Measurements from ENCODE around the gene POU6F2.
"Not testable (repeated sequence)": the region's sequence is repeated elsewhere in the genome, so short reads cannot be mapped to it uniquely, and the experiment has no call there.

POU6F2 gene

GRCh38 chr7:39355664-39356063, 378.0 kb downstream of the POU6F2 start:
- DNase-seq (ENCODE audit: low spot score): no peak

GRCh38 chr7:39356172-39356925, 378.6 kb downstream of the POU6F2 start:
- DNase-seq (ENCODE audit: low spot score): no peak

GRCh38 chr7:39357648-39358047, 379.9 kb downstream of the POU6F2 start:
- DNase-seq (ENCODE audit: low spot score): no peak

- no peak for DNase-seq (ENCODE audit: low spot score)
These were observed 382.3 kb downstream of the POU6F2 start for GRCh38 chr7:39360038-39360437.

GRCh38 chr7:39360766-39361165, 383.1 kb downstream of the POU6F2 start:
- DNase-seq (ENCODE audit: low spot score): peak; percentile 75

- DNase-seq (ENCODE audit: low spot score): no peak
These were observed 388.1 kb downstream of the POU6F2 start for GRCh38 chr7:39365751-39366295.

- no peak for DNase-seq (ENCODE audit: low spot score)
These were observed 389.7 kb downstream of the POU6F2 start for GRCh38 chr7:39367451-39367850.

GRCh38 chr7:39367943-39368342, 390.2 kb downstream of the POU6F2 start:
- no peak for DNase-seq (ENCODE audit: low spot score)

GRCh38 chr7:39372383-39372782, 394.7 kb downstream of the POU6F2 start:
- no peak for DNase-seq (ENCODE audit: low spot score)

- no peak for DNase-seq (ENCODE audit: low spot score)
These were observed 396.8 kb downstream of the POU6F2 start for GRCh38 chr7:39374436-39375040.

GRCh38 chr7:39375047-39375873, 397.6 kb downstream of the POU6F2 start:
- DNase-seq (ENCODE audit: low spot score): no peak

- no peak for DNase-seq (ENCODE audit: low spot score)
These were observed 398.1 kb downstream of the POU6F2 start for GRCh38 chr7:39375874-39376190.

GRCh38 chr7:39376881-39377280, 399.2 kb downstream of the POU6F2 start:
- DNase-seq (ENCODE audit: low spot score): not testable (repeated sequence)

- no peak for DNase-seq (ENCODE audit: low spot score)
These were observed 401.7 kb downstream of the POU6F2 start for GRCh38 chr7:39379416-39379815.

- DNase-seq (ENCODE audit: low spot score): peak; percentile 16
These were observed 405.4 kb downstream of the POU6F2 start for GRCh38 chr7:39383136-39383535.

- DNase-seq (ENCODE audit: low spot score): no peak
These were observed 406.7 kb downstream of the POU6F2 start for GRCh38 chr7:39384386-39384785.

GRCh38 chr7:39386718-39387117, 409.0 kb downstream of the POU6F2 start:
- DNase-seq (ENCODE audit: low spot score): no peak

- no peak for DNase-seq (ENCODE audit: low spot score)
These were observed 414.4 kb downstream of the POU6F2 start for GRCh38 chr7:39392151-39392550.

GRCh38 chr7:39394105-39394680, 416.5 kb downstream of the POU6F2 start:
- no peak for DNase-seq (ENCODE audit: low spot score)

GRCh38 chr7:39399458-39399857, 421.7 kb downstream of the POU6F2 start:
- no peak for DNase-seq (ENCODE audit: low spot score)

GRCh38 chr7:39399986-39400385, 422.3 kb downstream of the POU6F2 start:
- no peak for DNase-seq (ENCODE audit: low spot score)

GRCh38 chr7:39400836-39401235, 423.1 kb downstream of the POU6F2 start:
- DNase-seq (ENCODE audit: low spot score): no peak

Data from kidney tubule cell (primary cell).